ENCODE data around the gene SLC39A2. TPM values are rescaled to one million over a fixed set of nuclear protein-coding genes. Genes with fewer than 3 reads are reported as not detected.
"Not testable (repeated sequence)": the region's sequence is repeated elsewhere in the genome, so short reads cannot be mapped to it uniquely, and the experiment has no call there.

The SLC39A2 gene
- total RNA-seq (not detected), total RNA-seq (0 to 0.95 (median 0.13) reads per million in 172 experiments)
- 0.09 TPM for polyA plus RNA-seq (2013, experiment 1 of 2)
- 0.31 TPM for polyA plus RNA-seq (2013, experiment 2 of 2)

DNA sequence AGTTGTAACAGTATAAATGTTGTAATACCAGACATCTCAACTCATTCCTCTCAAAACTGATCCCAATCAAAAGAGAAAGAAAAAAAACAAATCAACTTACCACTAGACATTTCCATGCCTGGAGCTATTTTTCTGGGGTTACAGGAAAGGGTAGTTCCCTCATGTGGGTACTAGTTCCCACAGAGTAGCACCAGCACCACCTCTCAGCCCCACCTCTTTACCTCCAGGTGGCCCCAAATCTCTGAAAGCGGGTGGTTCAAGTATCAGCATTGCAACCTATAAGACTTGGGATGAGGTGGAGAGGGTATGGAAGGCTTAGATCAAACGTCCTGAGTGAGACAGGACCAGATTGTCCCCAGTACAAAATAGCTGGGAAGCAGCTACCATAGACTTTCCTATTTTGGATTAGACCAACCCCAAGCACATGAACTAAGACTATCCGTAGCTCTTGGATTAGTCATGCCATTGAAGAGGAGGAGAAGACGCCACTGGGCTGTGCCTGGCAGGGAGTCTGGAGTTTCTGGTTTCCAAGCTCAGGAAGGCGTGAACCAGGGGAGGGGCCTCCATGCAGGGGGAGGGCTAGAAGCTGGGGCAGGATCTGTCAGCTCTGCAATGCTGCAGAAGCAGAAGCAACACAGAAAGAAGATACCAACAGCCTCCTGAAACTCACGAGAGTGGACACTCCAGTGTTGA is at the start of gene SLC39A2:
SLC39A2 (plus strand) TSS at position 620 of the 693 bp plus-strand sequence. CDS start 154 bp downstream, outside the sequence.
- no peak for ATAC-seq (ENCODE audit: poor library complexity)
- no peak for TF ChIP-seq CTCF (IDR thresholded peaks at IDR 0.05)
- no peaks in the 10 kb centered on the region for H3K9me3 Mint-ChIP-seq
- peaks cover 47% of the 10 kb centered on the region for H3K36me3 Mint-ChIP-seq (ENCODE audit: low read depth)
- H3K36me3 ChIP-seq (ENCODE audit: insufficient read depth, low read length): peaks cover 36% of the 10 kb centered on the region
- POLR2A ChIA-PET: no interaction called here
- peaks cover 34% of the 10 kb centered on the region for H3K4me1 Mint-ChIP-seq (ENCODE audit: low read depth)
- H3K27me3 ChIP-seq (ENCODE audit: control insufficient read depth in 1 of 2, insufficient read depth in 2 of 2, low read length in 2 of 2): no peaks in the 10 kb centered on the region
- H3K4me1 ChIP-seq (ENCODE audit: insufficient read depth, low read length): no peaks in the 10 kb centered on the region
- CTCF ChIA-PET: interaction anchor here (2.7 kb wide), 1 partner anchor 16 kb away, joined by 12 read pairs; no protein-coding TSS in a partner anchor
- no peaks in the 10 kb centered on the region for H3K9me3 ChIP-seq (ENCODE audit: control insufficient read depth in 1 of 2, insufficient read depth in 1 of 2, low read length in 2 of 2)
- no peak within 1 kb of the TSS for H3K4me3 Mint-ChIP-seq
- H3K27ac Mint-ChIP-seq: peak within 1 kb of the TSS; percentile 40
- H3K27me3 Mint-ChIP-seq: no peaks in the 10 kb centered on the region
- H3K27ac ChIP-seq (ENCODE audit: low read depth in 1 of 2, low read length in 2 of 2): no peak within 1 kb of the TSS
- intact Hi-C loops (cut with DNase I, micrococcal nuclease): no loop called here
- H3K4me3 ChIP-seq (ENCODE audit: low read length): no peak within 1 kb of the TSS
- no peak for DNase-seq

GRCh38 chr14:20954736-20955537 is 44.2 kb upstream of the SLC39A2 start, which contains the start of gene RNASE2:
Gene RNASE2, plus strand, starts transcription at chr14:20955487. Its CDS starts 285 bp downstream, at chr14:20955772.
- not testable (repeated sequence) for H3K36me3 ChIP-seq (ENCODE audit: insufficient read depth, low read length)

GRCh38 chr14:20955538-20955873 is 43.6 kb upstream of the SLC39A2 start:
- H3K4me3 ChIP-seq (ENCODE audit: low read length); H3K36me3 ChIP-seq (ENCODE audit: insufficient read depth, low read length); H3K27ac ChIP-seq (ENCODE audit: low read depth in 1 of 2, low read length in 2 of 2); H3K36me3 Mint-ChIP-seq (ENCODE audit: low read depth); H3K9me3 Mint-ChIP-seq; H3K4me1 ChIP-seq (ENCODE audit: insufficient read depth, low read length); H3K27ac Mint-ChIP-seq; H3K27me3 ChIP-seq (ENCODE audit: control insufficient read depth in 1 of 2, insufficient read depth in 2 of 2, low read length in 2 of 2); DNase-seq; intact Hi-C loops (cut with DNase I, micrococcal nuclease); ATAC-seq (ENCODE audit: poor library complexity); H3K27me3 Mint-ChIP-seq; H3K9me3 ChIP-seq (ENCODE audit: control insufficient read depth in 1 of 2, insufficient read depth in 1 of 2, low read length in 2 of 2); H3K4me3 Mint-ChIP-seq; POLR2A ChIA-PET: not testable (repeated sequence)
- CTCF ChIA-PET: interaction anchor here (1.1 kb wide), 1 partner anchor 15 kb away, joined by 4 read pairs; no protein-coding TSS in a partner anchor
- peaks cover 23% of the 10 kb centered on the region for H3K4me1 Mint-ChIP-seq (ENCODE audit: low read depth)

More at GRCh38 chr14:20954736-20955537, 44.2 kb upstream of the SLC39A2 start, which contains the start of gene RNASE2:
- intact Hi-C loops (cut with DNase I, micrococcal nuclease); H3K27me3 ChIP-seq (ENCODE audit: control insufficient read depth in 1 of 2, insufficient read depth in 2 of 2, low read length in 2 of 2); H3K4me1 ChIP-seq (ENCODE audit: insufficient read depth, low read length); H3K9me3 Mint-ChIP-seq; H3K4me3 ChIP-seq (ENCODE audit: low read length); ATAC-seq (ENCODE audit: poor library complexity); H3K36me3 Mint-ChIP-seq (ENCODE audit: low read depth); H3K9me3 ChIP-seq (ENCODE audit: control insufficient read depth in 1 of 2, insufficient read depth in 1 of 2, low read length in 2 of 2); POLR2A ChIA-PET; DNase-seq; H3K27me3 Mint-ChIP-seq; H3K27ac ChIP-seq (ENCODE audit: low read depth in 1 of 2, low read length in 2 of 2): not testable (repeated sequence)
- CTCF ChIA-PET: interaction anchor here (1.1 kb wide), 1 partner anchor 16 kb away, joined by 4 read pairs; no protein-coding TSS in a partner anchor
- Mint-ChIP-seq H3K27ac (peak within 1 kb of the TSS; percentile 15), H3K4me3 (peak within 1 kb of the TSS; percentile 56), H3K4me1 (ENCODE audit: low read depth) (peaks cover 23% of the 10 kb centered on the region)

All from CD4-positive, alpha-beta T cell (primary cell).